ENCODE measurements around the gene GRM3.

DNA sequence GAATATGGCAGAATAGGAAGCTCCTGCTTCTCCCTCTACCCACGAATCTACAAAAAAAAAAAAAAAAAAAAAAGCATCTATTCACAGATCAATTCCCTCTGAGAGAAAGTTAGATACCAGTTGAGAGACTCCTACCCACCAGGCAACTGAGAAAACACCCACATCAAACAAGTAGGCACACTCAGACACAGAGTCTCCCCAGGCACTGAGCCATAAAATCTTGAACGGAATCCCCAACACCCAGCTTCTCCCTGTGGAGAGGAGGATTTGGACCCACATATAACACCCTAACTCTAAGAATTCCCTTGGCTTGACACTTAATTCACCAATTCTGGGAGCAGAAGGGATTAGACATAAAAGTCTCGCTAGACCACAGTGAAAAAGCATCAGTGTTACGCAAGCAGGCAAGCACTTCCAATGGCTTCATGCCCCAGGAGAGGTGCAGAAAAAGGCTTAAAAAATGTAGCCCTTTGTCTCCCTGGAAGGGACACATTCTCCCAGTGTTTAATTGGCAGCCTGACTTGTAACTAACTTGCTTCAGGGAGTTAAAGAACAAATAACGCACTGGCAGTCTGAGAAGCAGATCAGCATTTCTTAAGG lies 223.6 kb downstream of the GRM3 start:
- TF ChIP-seq YY1 (IDR thresholded peaks at IDR 0.05; ENCODE audit: insufficient read depth, insufficient read length) (no peak), ZNF274 (IDR thresholded peaks at IDR 0.05; ENCODE audit: low read depth, low read length) (no peak)

Data from NT2/D1 (cell line).